Tibial nerve (tissue), 4 donors: Measurements from ENCODE around the gene STMN3. TPM values are rescaled to one million over a fixed set of nuclear protein-coding genes. Genes with fewer than 3 reads are reported as not detected.

Source experiments
- DNase-seq, 2 donors: peaks; one replicate each; pipeline ENCODE4 v3.0.0-alpha.2; 2019; ENCODE audit warnings: low spot score in 2 of 2
- H3K27ac ChIP-seq, 4 donors: fragments of 200-600 bp; sonication (generic) in 3 of 4; one replicate each; pipeline ENCODE4 v1.5.1; 2017 to 2019; ENCODE audit warnings: mild to moderate bottlenecking in 1 of 4
- H3K27me3 ChIP-seq, 2 donors: fragments of 200-600 bp; sonication (generic) in 1 of 2; one replicate each; pipeline versions ENCODE4 v1.5.1 to v1.6.0; 2017 to 2019
- H3K36me3 ChIP-seq, 3 donors: fragments of 200-600 bp; sonication (generic); one replicate each; pipeline ENCODE4 v1.5.1; 2018 to 2019
- H3K4me1 ChIP-seq, 4 donors: fragments of 200-600 bp; sonication (generic) in 3 of 4; one replicate each; pipeline ENCODE4 v1.5.1; 2017 to 2019
- H3K4me3 ChIP-seq, 4 donors: fragments of 200-600 bp; sonication (generic) in 3 of 4; one replicate each; pipeline ENCODE4 v1.5.1; 2017 to 2019; ENCODE audit warnings: mild to moderate bottlenecking in 1 of 4, moderate library complexity in 1 of 4
- H3K9me3 ChIP-seq, 4 donors: fragments of 200-600 bp; sonication (generic) in 3 of 4; one replicate each; pipeline ENCODE4 v1.5.1; 2017 to 2019
- CTCF ChIP-seq, 5 experiments: fragments of 200-600 bp in 3 of 5; fragments of 450-650 bp in 2 of 5; sonication (generic) in 3 of 5; IDR thresholded peaks; one replicate each; pipeline ENCODE4 v1.5.1; 2016 to 2019; ENCODE audit warnings: antibody characterized with exemption in 5 of 5, mild to moderate bottlenecking in 3 of 5, moderate library complexity in 2 of 5
- EP300 ChIP-seq, 2 donors: sonication (generic); formaldehyde crosslinking; IDR thresholded peaks; one replicate each; pipeline ENCODE4 v1.6.1; 2017; ENCODE audit warnings: antibody characterized with exemption in 2 of 2, mild to moderate bottlenecking in 1 of 2
- POLR2A ChIP-seq, 2 donors: fragments of 450-650 bp; IDR thresholded peaks; one replicate each; pipeline ENCODE4 v1.6.1; 2017; ENCODE audit warnings: antibody characterized with exemption in 2 of 2, mild to moderate bottlenecking in 2 of 2, moderate library complexity in 2 of 2
- WGBS, 2 donors: methylation state at CpG; one replicate each; pipeline ENCODE4 v1.1.5; 2018; 5-methylcytosine and 5-hydroxymethylcytosine counted together
- total RNA-seq, 4 donors: library from RNA; depleted of rRNA; stranded (reverse); fragments of >200 nt; gene quantifications; one replicate each; pipeline ENCODE4 v1.1.0, GENCODE V29; 2016

The STMN3 gene
- total RNA-seq, 4 donors from 2014 or later, result 12.3 to 26.4 (median 15.5) TPM

GRCh38 chr20:63596423-63596822 is 56.8 kb downstream of the STMN3 start:
- Histone ChIP-seq H3K4me3 (no peak overlapping the region), H3K27ac (no peak overlapping the region), H3K27me3 (no peaks in the 10 kb centered on the region), H3K9me3 (no peaks in the 10 kb centered on the region), H3K36me3 (peaks cover 0 to 95% (median 14%) of the 10 kb centered on the region in 3 donors), H3K4me1 (peaks cover 0 to 8% (median 0%) of the 10 kb centered on the region in 4 donors)
- TF ChIP-seq CTCF (IDR thresholded peaks at IDR 0.05) (no peak), EP300 (IDR thresholded peaks at IDR 0.05) (no peak), POLR2A (IDR thresholded peaks at IDR 0.05) (no peak)
- no peak for DNase-seq
- WGBS, 2 donors, result 93 to 97% methylated on average over 6 of the region's 6 CpGs

GRCh38 chr20:63595416-63596127 is 57.7 kb downstream of the STMN3 start:
- Histone ChIP-seq H3K27me3 (no peaks in the 10 kb centered on the region), H3K4me1 (peaks cover 0 to 8% (median 0%) of the 10 kb centered on the region in 4 donors), H3K36me3 (peaks cover 0 to 95% (median 20%) of the 10 kb centered on the region in 3 donors), H3K27ac (no peak overlapping the region), H3K4me3 (no peak overlapping the region), H3K9me3 (no peaks in the 10 kb centered on the region)
- WGBS, 2 donors, result 83 to 88% methylated on average over 11 to 25 of the region's 30 CpGs
- no peak for DNase-seq
- TF ChIP-seq CTCF (IDR thresholded peaks at IDR 0.05) (no peak), POLR2A (IDR thresholded peaks at IDR 0.05) (no peak), EP300 (IDR thresholded peaks at IDR 0.05) (no peak)

GRCh38 chr20:63594043-63594561 is 59.1 kb downstream of the STMN3 start:
- peak overlapping the region in 3 of 4 donors; percentile 44 to 53 (median 50) for H3K27ac ChIP-seq
- H3K36me3 ChIP-seq, result peaks cover 0 to 96% (median 25%) of the 10 kb centered on the region in 3 donors
- peaks cover 0 to 16% (median 0%) of the 10 kb centered on the region in 4 donors for H3K4me1 ChIP-seq
- no peak overlapping the region for H3K4me3 ChIP-seq
- no peaks in the 10 kb centered on the region for H3K27me3 ChIP-seq
- 71 to 79% methylated on average over 5 to 10 of the region's 10 CpGs for WGBS, 2 donors
- peak in 1 of 2 donors; percentile 23 for DNase-seq
- TF ChIP-seq EP300 (IDR thresholded peaks at IDR 0.05) (no peak), CTCF (IDR thresholded peaks at IDR 0.05) (no peak), POLR2A (IDR thresholded peaks at IDR 0.05) (no peak)
- no peaks in the 10 kb centered on the region for H3K9me3 ChIP-seq

GRCh38 chr20:63592661-63593060 is 60.6 kb downstream of the STMN3 start:
- peaks cover 0 to 96% (median 25%) of the 10 kb centered on the region in 3 donors for H3K36me3 ChIP-seq
- H3K27ac ChIP-seq, result no peak overlapping the region
- H3K27me3 ChIP-seq, result no peaks in the 10 kb centered on the region
- DNase-seq, result no peak
- WGBS, 2 donors, result 91 to 95% methylated on average over 10 to 12 of the region's 13 CpGs
- no peaks in the 10 kb centered on the region for H3K9me3 ChIP-seq
- H3K4me3 ChIP-seq, result no peak overlapping the region
- TF ChIP-seq EP300 (IDR thresholded peaks at IDR 0.05) (no peak), POLR2A (IDR thresholded peaks at IDR 0.05) (no peak), CTCF (IDR thresholded peaks at IDR 0.05) (no peak)
- peaks cover 0 to 18% (median 0%) of the 10 kb centered on the region in 4 donors for H3K4me1 ChIP-seq

- Histone ChIP-seq H3K4me1 (peaks cover 0 to 18% (median 0%) of the 10 kb centered on the region in 4 donors), H3K9me3 (no peaks in the 10 kb centered on the region), H3K36me3 (peaks cover 0 to 98% (median 25%) of the 10 kb centered on the region in 3 donors), H3K27ac (no peak overlapping the region), H3K4me3 (no peak overlapping the region), H3K27me3 (no peaks in the 10 kb centered on the region)
- TF ChIP-seq EP300 (IDR thresholded peaks at IDR 0.05) (no peak), CTCF (IDR thresholded peaks at IDR 0.05) (no peak), POLR2A (IDR thresholded peaks at IDR 0.05) (no peak)
- WGBS, 2 donors, result 96 to 97% methylated on average over 10 to 28 of the region's 28 CpGs
- no peak for DNase-seq
Measured at GRCh38 chr20:63591786-63592355, 61.4 kb downstream of the STMN3 start.
